ENCODE data around the gene FOXN4. TPM values are rescaled to one million over a fixed set of nuclear protein-coding genes. Genes with fewer than 3 reads are reported as not detected.

Gene FOXN4
- total RNA-seq, 4 donors from 2014 or later, result not detected

GRCh38 chr12:109241936-109242335 lies 67.1 kb downstream of the FOXN4 start:
- no peak for ATAC-seq
- H3K27me3 ChIP-seq, result no peaks in the 10 kb centered on the region
- no peak overlapping the region for H3K27ac ChIP-seq
- H3K9me3 ChIP-seq, result no peaks in the 10 kb centered on the region
- peaks cover 4 to 97% of the 10 kb centered on the region in 2 donors for H3K36me3 ChIP-seq
- no peak overlapping the region for H3K4me3 ChIP-seq
- WGBS, 2 donors (ENCODE audit: low coverage in 1 of 2), result 76 to 90% methylated on average over 4 to 5 of the region's 5 CpGs
- TF ChIP-seq, protein P1, sequence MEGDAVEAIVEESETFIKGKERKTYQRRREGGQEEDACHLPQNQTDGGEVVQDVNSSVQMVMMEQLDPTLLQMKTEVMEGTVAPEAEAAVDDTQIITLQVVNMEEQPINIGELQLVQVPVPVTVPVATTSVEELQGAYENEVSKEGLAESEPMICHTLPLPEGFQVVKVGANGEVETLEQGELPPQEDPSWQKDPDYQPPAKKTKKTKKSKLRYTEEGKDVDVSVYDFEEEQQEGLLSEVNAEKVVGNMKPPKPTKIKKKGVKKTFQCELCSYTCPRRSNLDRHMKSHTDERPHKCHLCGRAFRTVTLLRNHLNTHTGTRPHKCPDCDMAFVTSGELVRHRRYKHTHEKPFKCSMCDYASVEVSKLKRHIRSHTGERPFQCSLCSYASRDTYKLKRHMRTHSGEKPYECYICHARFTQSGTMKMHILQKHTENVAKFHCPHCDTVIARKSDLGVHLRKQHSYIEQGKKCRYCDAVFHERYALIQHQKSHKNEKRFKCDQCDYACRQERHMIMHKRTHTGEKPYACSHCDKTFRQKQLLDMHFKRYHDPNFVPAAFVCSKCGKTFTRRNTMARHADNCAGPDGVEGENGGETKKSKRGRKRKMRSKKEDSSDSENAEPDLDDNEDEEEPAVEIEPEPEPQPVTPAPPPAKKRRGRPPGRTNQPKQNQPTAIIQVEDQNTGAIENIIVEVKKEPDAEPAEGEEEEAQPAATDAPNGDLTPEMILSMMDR (IDR thresholded peaks at IDR 0.05), result no peak
- TF ChIP-seq EP300 (IDR thresholded peaks at IDR 0.05), result no peak
- H3K4me1 ChIP-seq, result no peaks in the 10 kb centered on the region

- H3K27me3 ChIP-seq, result no peaks in the 10 kb centered on the region
- TF ChIP-seq EP300 (IDR thresholded peaks at IDR 0.05) (no peak), POLR2AphosphoS5 (IDR thresholded peaks at IDR 0.05) (no peak), POLR2A (IDR thresholded peaks at IDR 0.05) (no peak)
- TF ChIP-seq, protein P1 (IDR thresholded peaks at IDR 0.05), result no peak
- no peaks in the 10 kb centered on the region for H3K9me3 ChIP-seq
- H3K4me3 ChIP-seq, result no peak overlapping the region
- H3K27ac ChIP-seq, result no peak overlapping the region
- H3K4me1 ChIP-seq, result no peaks in the 10 kb centered on the region
- H3K36me3 ChIP-seq, result peaks cover 0 to 97% of the 10 kb centered on the region in 2 donors
- 93 to 94% methylated on average over 2 of the region's 2 CpGs for WGBS, 2 donors (ENCODE audit: low coverage in 1 of 2)
- no peak for ATAC-seq
These were observed 68.7 kb downstream of the FOXN4 start for GRCh38 chr12:109240365-109240764.

DNA sequence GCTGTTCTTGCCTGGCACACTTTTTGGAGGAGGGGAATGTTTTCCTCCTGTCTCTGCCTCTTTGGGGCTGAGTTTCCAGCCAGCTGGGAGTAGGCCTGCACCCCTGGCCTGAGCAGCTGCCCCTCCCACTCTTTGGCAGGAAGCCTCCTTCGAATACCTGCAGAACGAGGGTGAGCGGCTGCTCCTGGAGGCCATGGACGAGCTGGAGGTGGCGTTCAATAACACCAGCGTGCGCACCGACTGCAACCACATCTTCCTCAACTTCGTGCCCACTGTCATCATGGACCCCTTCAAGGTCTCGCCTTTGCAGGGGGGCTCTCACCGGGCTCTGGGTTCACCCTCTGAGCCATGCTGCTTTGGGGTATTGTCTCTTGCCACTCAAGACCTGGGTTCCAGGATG lies 69.4 kb downstream of the FOXN4 start:
- H3K36me3 ChIP-seq, result peaks cover 0 to 97% of the 10 kb centered on the region in 2 donors
- no peak overlapping the region for H3K27ac ChIP-seq
- TF ChIP-seq POLR2A (IDR thresholded peaks at IDR 0.05), result no peak
- TF ChIP-seq POLR2AphosphoS5 (IDR thresholded peaks at IDR 0.05), result no peak
- TF ChIP-seq, protein P1 (IDR thresholded peaks at IDR 0.05), result no peak
- TF ChIP-seq EP300 (IDR thresholded peaks at IDR 0.05), result no peak
- no peaks in the 10 kb centered on the region for H3K9me3 ChIP-seq
- no CpG with 5 or more reads among the region's 11 CpGs for WGBS, 2 donors (ENCODE audit: low coverage in 1 of 2)
- no peak for ATAC-seq
- no peaks in the 10 kb centered on the region for H3K27me3 ChIP-seq
- no peak overlapping the region for H3K4me3 ChIP-seq
- no peaks in the 10 kb centered on the region for H3K4me1 ChIP-seq

DNA sequence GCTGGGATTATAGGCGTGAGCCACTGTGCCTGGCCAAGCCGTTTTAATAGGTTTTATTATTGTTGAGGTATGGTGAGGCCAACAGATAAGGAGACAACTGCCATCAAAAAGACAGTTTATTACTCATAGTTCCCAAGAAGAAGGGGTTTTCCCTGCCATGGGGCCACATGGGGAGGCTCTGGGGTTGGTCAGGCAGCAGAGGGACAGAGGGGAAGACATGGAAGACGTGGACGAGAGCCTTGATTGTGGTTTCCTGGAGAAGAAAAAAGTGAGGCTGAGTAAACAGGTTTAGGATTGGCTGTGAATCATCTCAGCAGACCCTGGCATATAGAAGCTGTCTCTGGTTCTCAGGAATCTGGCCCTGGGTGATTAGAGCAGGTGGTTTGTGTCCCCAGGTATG lies 69.9 kb downstream of the FOXN4 start:
- WGBS, 2 donors (ENCODE audit: low coverage in 1 of 2), result 68 to 92% methylated on average over 2 of the region's 4 CpGs
- ATAC-seq, result no peak
- no peaks in the 10 kb centered on the region for H3K4me1 ChIP-seq
- peaks cover 0 to 97% of the 10 kb centered on the region in 2 donors for H3K36me3 ChIP-seq
- no peaks in the 10 kb centered on the region for H3K27me3 ChIP-seq
- TF ChIP-seq POLR2AphosphoS5 (IDR thresholded peaks at IDR 0.05) (no peak), POLR2A (IDR thresholded peaks at IDR 0.05) (no peak), EP300 (IDR thresholded peaks at IDR 0.05) (no peak)
- TF ChIP-seq, protein P1 (IDR thresholded peaks at IDR 0.05), result no peak
- H3K9me3 ChIP-seq, result no peaks in the 10 kb centered on the region
- H3K27ac ChIP-seq, result no peak overlapping the region
- no peak overlapping the region for H3K4me3 ChIP-seq

DNA sequence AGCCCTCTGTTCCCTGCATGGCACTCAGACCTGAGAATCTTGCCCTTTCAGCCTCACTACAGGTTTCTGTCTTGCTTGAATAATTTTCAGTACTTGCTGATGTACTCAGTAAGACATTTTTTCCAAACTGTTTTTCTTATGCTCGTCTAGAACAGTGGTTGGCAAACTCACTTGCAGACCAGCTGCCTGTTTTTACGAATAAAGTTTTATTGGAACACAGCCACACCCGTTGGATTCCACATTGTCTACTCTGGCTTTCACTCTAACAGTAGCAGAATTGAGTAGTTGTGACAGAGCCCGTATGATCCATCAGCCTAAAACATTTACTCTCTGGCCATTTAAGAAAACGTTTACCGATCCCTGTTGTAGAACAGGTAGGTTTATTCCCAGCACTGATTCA lies 72.8 kb downstream of the FOXN4 start:
- WGBS, 2 donors (ENCODE audit: low coverage in 1 of 2), result 40 to 70% methylated on average over 5 to 6 of the region's 6 CpGs
- Histone ChIP-seq H3K27me3 (no peaks in the 10 kb centered on the region), H3K27ac (no peak overlapping the region), H3K9me3 (no peaks in the 10 kb centered on the region), H3K4me1 (no peaks in the 10 kb centered on the region), H3K36me3 (peaks cover 0 to 97% of the 10 kb centered on the region in 2 donors), H3K4me3 (no peak overlapping the region)
- ATAC-seq, result no peak
- no peak for TF ChIP-seq POLR2AphosphoS5 (IDR thresholded peaks at IDR 0.05)
- TF ChIP-seq, protein P1 (IDR thresholded peaks at IDR 0.05), result no peak
- no peak for TF ChIP-seq EP300 (IDR thresholded peaks at IDR 0.05)
- TF ChIP-seq POLR2A (IDR thresholded peaks at IDR 0.05), result no peak
